SK-N-SH (cell line): ENCODE results near the gene MCM9. TPM values are rescaled to one million over a fixed set of nuclear protein-coding genes. Genes with fewer than 3 reads are reported as not detected.

Source experiments
- CTCF ChIA-PET: fragments of 300-600, 350-600 bp; formaldehyde crosslinking; extraction: SDS; loops from one replicate; lab custom pipeline; 2021; lab: Yijun Ruan, JAX
- POLR2A ChIA-PET: fragments of 350-600 bp; sonication (Branson Sonifier 250); formaldehyde crosslinking; extraction: SDS; loops from one replicate; lab custom pipeline; 2020; ENCODE audit warnings: antibody characterized with exemption, inconsistent platforms; lab: Yijun Ruan, JAX
- DNase-seq: peaks from one replicate; pipeline ENCODE4 v3.0.0; 2012
- H2AFZ ChIP-seq: fragments of 200-600 bp; sonication (generic); 2 replicates; pipeline ENCODE4 v1.8.1; 2016; ENCODE audit warnings: antibody characterized with exemption, mild to moderate bottlenecking, low read depth
- H3F3A ChIP-seq: fragments of 200-600 bp; sonication (generic); replicated peaks from 2 replicates; pipeline ENCODE3; 2016; ENCODE audit warnings: antibody characterized with exemption, mild to moderate bottlenecking; ENCODE audit not compliant: insufficient read depth
- H3K27ac ChIP-seq, 2 experiments: fragments of 200-500 bp in 1 of 2; fragments of 200-600 bp in 1 of 2; sonication (Bioruptor generic) in 1 of 2; sonication (generic), shearing (Covaris generic) in 1 of 2; 2 replicates each; pipeline versions ENCODE4 v1.5.1 to v1.6.1; 2014 to 2016; ENCODE audit warnings: low read depth in 2 of 2, inconsistent platforms in 1 of 2, low read length in 1 of 2, mild to moderate bottlenecking in 1 of 2, mixed read lengths in 1 of 2
- H3K27me3 ChIP-seq: fragments of 200-600 bp; sonication (generic), shearing (Covaris generic); 2 replicates; pipeline ENCODE4 v1.6.1; 2016; ENCODE audit warnings: mixed run types; ENCODE audit not compliant: insufficient read depth
- H3K36me3 ChIP-seq, 2 experiments: fragments of 200-500 bp in 1 of 2; fragments of 200-600 bp in 1 of 2; sonication (Bioruptor generic) in 1 of 2; sonication (generic) in 1 of 2; replicated peaks in 1 of 2; 2 replicates each; pipeline versions ENCODE3 to v1.5.1; 2014 to 2016; ENCODE audit warnings: low read length in 1 of 2, mild to moderate bottlenecking in 1 of 2; ENCODE audit not compliant: insufficient read depth in 2 of 2, control insufficient read depth in 1 of 2
- H3K4me1 ChIP-seq, 2 experiments: fragments of 200-500 bp in 1 of 2; fragments of 200-600 bp in 1 of 2; sonication (Bioruptor generic) in 1 of 2; sonication (generic), shearing (Covaris generic) in 1 of 2; 2 replicates each; pipeline versions ENCODE4 v1.5.1 to v1.6.1; 2014 to 2016; ENCODE audit warnings: low read depth in 1 of 2, low read length in 1 of 2, mixed run types in 1 of 2; ENCODE audit not compliant: insufficient read depth in 2 of 2, control insufficient read depth in 1 of 2
- H3K4me2 ChIP-seq: fragments of 200-600 bp; sonication (generic), shearing (Covaris generic); 2 replicates; pipeline ENCODE4 v1.6.1; 2017; ENCODE audit warnings: mixed run types
- H3K4me3 ChIP-seq, 2 experiments: fragments of 200-500 bp in 1 of 2; fragments of 200-600 bp in 1 of 2; sonication (Bioruptor generic) in 1 of 2; sonication (generic), shearing (Covaris generic) in 1 of 2; 2 replicates each; pipeline versions ENCODE4 v1.5.1 to v1.8.1; 2014 to 2016; ENCODE audit warnings: low read depth in 2 of 2, inconsistent platforms in 1 of 2, low read length in 1 of 2, mild to moderate bottlenecking in 1 of 2, mixed read lengths in 1 of 2, moderate library complexity in 1 of 2
- H3K79me2 ChIP-seq: fragments of 200-600 bp; sonication (generic); 2 replicates; pipeline ENCODE4 v1.8.1; 2017; ENCODE audit warnings: mild to moderate bottlenecking; ENCODE audit not compliant: insufficient read depth
- H3K9ac ChIP-seq: fragments of 200-600 bp; sonication (generic); 2 replicates; pipeline ENCODE4 v1.6.1; 2017; ENCODE audit warnings: mixed run types
- H3K9me2 ChIP-seq: fragments of 200-600 bp; sonication (generic); 2 replicates; pipeline ENCODE4 v1.6.1; 2017; ENCODE audit warnings: mixed run types
- H3K9me3 ChIP-seq: fragments of 200-600 bp; sonication (generic); 2 replicates; pipeline ENCODE4 v1.6.1; 2017; ENCODE audit warnings: mixed run types, mild to moderate bottlenecking, moderate library complexity
- H4K20me1 ChIP-seq: fragments of 200-600 bp; sonication (generic); 2 replicates; pipeline ENCODE4 v1.6.1; 2017; ENCODE audit warnings: mild to moderate bottlenecking, mixed run types; ENCODE audit not compliant: insufficient read depth
- CHD2 ChIP-seq: fragments of 150-350 bp; IDR thresholded peaks from 2 replicates; pipeline ENCODE4 v1.6.1; 2018; ENCODE audit warnings: low read length; ENCODE audit not compliant: partially characterized antibody
- EZH2phosphoT487 ChIP-seq: fragments of 200-600 bp; sonication (generic); IDR thresholded peaks from 2 replicates; pipeline ENCODE4 v1.6.1; 2017; ENCODE audit warnings: low read depth, mixed run types, mild to moderate bottlenecking, antibody characterized with exemption, moderate library complexity, borderline replicate concordance
- FOSL2 ChIP-seq: IDR thresholded peaks from 2 replicates; pipeline ENCODE4 v1.4.0; 2012; ENCODE audit warnings: low read depth, mild to moderate bottlenecking, moderate library complexity, borderline replicate concordance
- FOXM1 ChIP-seq: IDR thresholded peaks from 2 replicates; pipeline ENCODE4 v1.4.0; 2012; ENCODE audit warnings: low read depth, mild to moderate bottlenecking
- GATA2 ChIP-seq: sonication (generic); formaldehyde crosslinking; IDR thresholded peaks from 2 replicates; pipeline ENCODE4 v1.5.0; 2020; ENCODE audit warnings: mild to moderate bottlenecking, missing genetic modification reagents
- IRF3 ChIP-seq: fragments of 150-350 bp; IDR thresholded peaks from 2 replicates; pipeline ENCODE4 v1.6.1; 2016; ENCODE audit warnings: mild to moderate bottlenecking, low read depth, low read length
- JUND ChIP-seq: IDR thresholded peaks from 2 replicates; pipeline ENCODE4 v1.4.0; 2012
- MEF2A ChIP-seq: IDR thresholded peaks from 2 replicates; pipeline ENCODE4 v1.4.0; 2012; ENCODE audit warnings: low read depth, borderline replicate concordance
- MXI1 ChIP-seq: IDR thresholded peaks from 2 replicates; pipeline ENCODE4 v1.6.1; 2012; ENCODE audit warnings: mild to moderate bottlenecking, low read depth, low read length, improper control_type of control experiment
- NFIC ChIP-seq: IDR thresholded peaks from 2 replicates; pipeline ENCODE4 v1.4.0; 2012; ENCODE audit warnings: borderline replicate concordance
- NRF1 ChIP-seq: IDR thresholded peaks from 2 replicates; pipeline ENCODE4 v1.6.1; 2012; ENCODE audit warnings: low read depth, mild to moderate bottlenecking, low read length
- POLR2AphosphoS5 ChIP-seq: IDR thresholded peaks from 2 replicates; pipeline ENCODE4 v1.6.1; 2012; ENCODE audit warnings: low read depth, low read length
- REST ChIP-seq: IDR thresholded peaks from 2 replicates; pipeline ENCODE4 v1.6.1; 2012; ENCODE audit warnings: mild to moderate bottlenecking, low read depth, low read length, moderate library complexity
- RXRA ChIP-seq: IDR thresholded peaks from 2 replicates; pipeline ENCODE4 v1.4.0; 2012; ENCODE audit warnings: low read depth, mild to moderate bottlenecking, borderline replicate concordance
- SIN3A ChIP-seq: IDR thresholded peaks from 2 replicates; pipeline ENCODE4 v1.6.1; 2012; ENCODE audit warnings: low read depth, mild to moderate bottlenecking, low read length, moderate library complexity, borderline replicate concordance
- TAF1 ChIP-seq: IDR thresholded peaks from 2 replicates; pipeline ENCODE4 v1.6.1; 2012; ENCODE audit warnings: low read depth, mild to moderate bottlenecking, low read length, moderate library complexity, borderline replicate concordance
- USF1 ChIP-seq: IDR thresholded peaks from 2 replicates; pipeline ENCODE4 v1.4.0; 2012; ENCODE audit warnings: low read depth, borderline replicate concordance
- USF2 ChIP-seq: fragments of 150-350 bp; IDR thresholded peaks from 2 replicates; pipeline ENCODE4 v1.6.1; 2017; ENCODE audit warnings: antibody characterized with exemption, low read length, low read depth, borderline replicate concordance
- YY1 ChIP-seq: IDR thresholded peaks from 2 replicates; pipeline ENCODE4 v1.4.0; 2012; ENCODE audit warnings: low read depth, mild to moderate bottlenecking
- WGBS: methylation state at CpG from one replicate; pipeline ENCODE4 v1.1.6; 2017; ENCODE audit warnings: low lambda C conversion rate; 5-methylcytosine and 5-hydroxymethylcytosine counted together
- polyA plus RNA-seq, 3 experiments: library from polyadenylated mRNA; depleted of rRNA; stranded (reverse); fragments of >200 nt; gene quantifications; 2 replicates each; pipeline ENCODE4 v1.2.3, GENCODE V29; 2012

Gene MCM9
- polyA plus RNA-seq, 1 of the 3 experiments (the other 2 are of a cell fraction), result 1.7 TPM

- no peak overlapping the region for H3K9ac ChIP-seq
- no peaks in the 10 kb centered on the region; the same call in 1 of the 2 replicates for H3K9me3 ChIP-seq
- WGBS, result 74% methylated on average over 2 of the region's 2 CpGs
- no peaks in the 10 kb centered on the region; the same call in 1 of the 2 replicates for H3K9me2 ChIP-seq
- H4K20me1 ChIP-seq, result no peaks in the 10 kb centered on the region
- no peaks in the 10 kb centered on the region for H3K27me3 ChIP-seq
- no peaks in the 10 kb centered on the region for H3K79me2 ChIP-seq
- TF ChIP-seq JUND (no peak), TAF1 (no peak), SIN3A (no peak), CHD2 (no peak), YY1 (no peak), POLR2AphosphoS5 (no peak), IRF3 (no peak), REST (no peak), USF1 (no peak), USF2 (no peak), FOXM1 (no peak), RXRA (no peak), NFIC (no peak), GATA2 (CRISPR knock-in tag) (no peak), NRF1 (no peak), EZH2phosphoT487 (no peak), MXI1 (no peak), MEF2A (no peak), FOSL2 (no peak)
- H3K4me1 ChIP-seq, result no peaks in the 10 kb centered on the region
- no peak overlapping the region for H3K27ac ChIP-seq
- H3K4me2 ChIP-seq, result no peak overlapping the region
- POLR2A ChIA-PET, result no interaction called here
- no peak for DNase-seq
- H2AFZ ChIP-seq, result no peak overlapping the region
- CTCF ChIA-PET, result interaction anchor here (0.6 to 8.2 kb wide), 4 partner anchors 9 to 143 kb away, joined by 3 to 74 read pairs (median 3); no protein-coding TSS in a partner anchor
- H3K4me3 ChIP-seq, result no peak overlapping the region
- no peaks in the 10 kb centered on the region for H3K36me3 ChIP-seq
- no peaks in the 10 kb centered on the region for H3F3A ChIP-seq
Observed at GRCh38 chr6:118967239-118967638, 32.3 kb upstream of the MCM9 start.
